RCC 7860 (cell line): ENCODE measurements around the gene SPTBN1.

Experiments used
- DNase-seq: peaks from one replicate; pipeline ENCODE4 v3.0.0-alpha.2; 2015; ENCODE audit warnings: low spot score
- FAIRE-seq: peaks from 2 replicates; lab custom pipeline; 2012; peaks lifted over from hg19 to GRCh38; lab: Jason Lieb, UNC

Gene SPTBN1

GRCh38 chr2:54568876-54569321 is 112.8 kb downstream of the SPTBN1 start:
- FAIRE-seq (no peak), DNase-seq (no peak)

GRCh38 chr2:54569745-54570301 is 113.7 kb downstream of the SPTBN1 start:
- FAIRE-seq (no peak), DNase-seq (no peak)

GRCh38 chr2:54570321-54570855 is 114.3 kb downstream of the SPTBN1 start:
- no peak for FAIRE-seq
- no peak for DNase-seq

- peak; percentile 89 for FAIRE-seq
- DNase-seq = peak; percentile 89
Measured at GRCh38 chr2:54570925-54571694, 115.0 kb downstream of the SPTBN1 start.

- FAIRE-seq (peak; percentile 71), DNase-seq (peak; percentile 78)
Measured at GRCh38 chr2:54572262-54572635, 116.1 kb downstream of the SPTBN1 start.

- no peak for FAIRE-seq
- peak; percentile 76 for DNase-seq
Measured at GRCh38 chr2:54572636-54573536, 116.8 kb downstream of the SPTBN1 start.

- FAIRE-seq = no peak
- DNase-seq = no peak
Measured at GRCh38 chr2:54573537-54573919, 117.4 kb downstream of the SPTBN1 start.

- FAIRE-seq (peak; percentile 62), DNase-seq (peak; percentile 86)
Measured at GRCh38 chr2:54574107-54574859, 118.2 kb downstream of the SPTBN1 start.

GRCh38 chr2:54574860-54575247 is 118.7 kb downstream of the SPTBN1 start:
- DNase-seq = no peak
- no peak for FAIRE-seq

GRCh38 chr2:54575379-54575888 is 119.3 kb downstream of the SPTBN1 start:
- FAIRE-seq = no peak
- no peak for DNase-seq

- DNase-seq (no peak), FAIRE-seq (no peak)
Measured at GRCh38 chr2:54577035-54577434, 120.9 kb downstream of the SPTBN1 start.

- FAIRE-seq = no peak
- no peak for DNase-seq
Measured at GRCh38 chr2:54577944-54578647, 122.0 kb downstream of the SPTBN1 start.

- DNase-seq = no peak
- no peak for FAIRE-seq
Measured at GRCh38 chr2:54578648-54579045, 122.5 kb downstream of the SPTBN1 start.

GRCh38 chr2:54579061-54579681 is 123.0 kb downstream of the SPTBN1 start:
- FAIRE-seq = no peak

GRCh38 chr2:54579682-54580620 is 123.8 kb downstream of the SPTBN1 start:
- FAIRE-seq = no peak

More at GRCh38 chr2:54579061-54579681, 123.0 kb downstream of the SPTBN1 start:
- no peak for DNase-seq

GRCh38 chr2:54581326-54582039 is 125.4 kb downstream of the SPTBN1 start:
- no peak for DNase-seq
- FAIRE-seq = no peak

More at GRCh38 chr2:54579682-54580620, 123.8 kb downstream of the SPTBN1 start:
- DNase-seq = peak; percentile 52

GRCh38 chr2:54582987-54583386 is 126.9 kb downstream of the SPTBN1 start:
- no peak for FAIRE-seq
- DNase-seq = no peak
